ENCODE data around the gene RAD18.

DNA sequence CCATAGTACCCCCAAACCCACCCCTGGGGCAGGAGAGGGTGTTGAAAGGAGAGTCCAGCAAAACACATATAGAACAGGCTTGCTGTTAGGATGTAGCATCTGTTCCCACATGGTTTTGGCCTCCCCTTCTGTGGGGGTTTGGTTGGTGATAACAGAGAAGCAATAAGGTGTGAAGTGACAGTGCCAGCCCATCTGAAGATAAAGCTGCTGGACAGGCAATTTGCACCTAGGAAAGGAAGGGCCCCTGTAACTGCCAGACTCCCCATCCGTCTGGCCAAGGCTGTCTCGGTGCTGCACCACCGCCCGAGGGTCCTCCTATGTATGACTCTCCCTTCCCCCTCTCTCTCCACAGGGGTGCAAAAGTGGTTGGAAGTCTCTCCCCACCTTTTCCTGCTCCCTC lies 99.4 kb downstream of the RAD18 start:
- TF ChIP-seq, protein P1, sequence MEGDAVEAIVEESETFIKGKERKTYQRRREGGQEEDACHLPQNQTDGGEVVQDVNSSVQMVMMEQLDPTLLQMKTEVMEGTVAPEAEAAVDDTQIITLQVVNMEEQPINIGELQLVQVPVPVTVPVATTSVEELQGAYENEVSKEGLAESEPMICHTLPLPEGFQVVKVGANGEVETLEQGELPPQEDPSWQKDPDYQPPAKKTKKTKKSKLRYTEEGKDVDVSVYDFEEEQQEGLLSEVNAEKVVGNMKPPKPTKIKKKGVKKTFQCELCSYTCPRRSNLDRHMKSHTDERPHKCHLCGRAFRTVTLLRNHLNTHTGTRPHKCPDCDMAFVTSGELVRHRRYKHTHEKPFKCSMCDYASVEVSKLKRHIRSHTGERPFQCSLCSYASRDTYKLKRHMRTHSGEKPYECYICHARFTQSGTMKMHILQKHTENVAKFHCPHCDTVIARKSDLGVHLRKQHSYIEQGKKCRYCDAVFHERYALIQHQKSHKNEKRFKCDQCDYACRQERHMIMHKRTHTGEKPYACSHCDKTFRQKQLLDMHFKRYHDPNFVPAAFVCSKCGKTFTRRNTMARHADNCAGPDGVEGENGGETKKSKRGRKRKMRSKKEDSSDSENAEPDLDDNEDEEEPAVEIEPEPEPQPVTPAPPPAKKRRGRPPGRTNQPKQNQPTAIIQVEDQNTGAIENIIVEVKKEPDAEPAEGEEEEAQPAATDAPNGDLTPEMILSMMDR (IDR thresholded peaks at IDR 0.05) = no peak
- TF ChIP-seq POLR2A (IDR thresholded peaks at IDR 0.05) (no peak), POLR2AphosphoS5 (IDR thresholded peaks at IDR 0.05) (no peak)
